HUDEP-2 (cell line): ENCODE results near the gene CLIP3.
A peak's percentile ranks its signal among the peaks of the same experiment; 100 is the strongest.
"Not testable (repeated sequence)": the region's sequence is repeated elsewhere in the genome, so short reads cannot be mapped to it uniquely, and the experiment has no call there.

Experiments used
- DNase-seq, 76 experiments: peaks; one replicate each; lab custom pipeline; 2025; ENCODE audit not compliant: unreplicated experiment in 76 of 76; lab: John Stamatoyannopoulos, UW

CLIP3 gene

GRCh38 chr19:35983177-35983576 lies 49.5 kb downstream of the CLIP3 start:
- DNase-seq, result no peak

- not testable (repeated sequence) for DNase-seq
Measured at GRCh38 chr19:35980997-35981396, 51.7 kb downstream of the CLIP3 start.

- no peak for DNase-seq
Measured at GRCh38 chr19:35978832-35979365, 53.8 kb downstream of the CLIP3 start.

GRCh38 chr19:35978271-35978670 lies 54.4 kb downstream of the CLIP3 start:
- no peak for DNase-seq

GRCh38 chr19:35977446-35978222 lies 55.0 kb downstream of the CLIP3 start:
- peak in 51 of 76 experiments; percentile 9 to 75 (median 41) for DNase-seq

GRCh38 chr19:35975608-35976214 lies 57.0 kb downstream of the CLIP3 start:
- DNase-seq, result peak in 11 of 76 experiments; percentile 4 to 20 (median 14)

GRCh38 chr19:35973487-35973886 lies 59.2 kb downstream of the CLIP3 start:
- DNase-seq, result no peak

- no peak for DNase-seq
Measured at GRCh38 chr19:35966771-35967170, 65.9 kb downstream of the CLIP3 start.
